Activated CD4-positive, alpha-beta T cell treated with anti-CD3 and anti-CD28 coated beads, Interleukin-2, Interleukin-6, amounts not matched to agents 100 ng/mL and 50 ng/mL, durations not matched to agents 16 hours and 8 hours (primary cell): ENCODE data around the gene TNIK.
A peak's percentile ranks its signal among the peaks of the same experiment; 100 is the strongest.

ENCODE experiments used
- DNase-seq: peaks from one replicate; pipeline ENCODE4 v3.0.0-alpha.2; 2020

Gene TNIK

GRCh38 chr3:171058058-171058457 is 402.1 kb downstream of the TNIK start:
- DNase-seq = no peak

GRCh38 chr3:171057072-171057471 is 403.1 kb downstream of the TNIK start:
- DNase-seq = no peak

- no peak for DNase-seq
Measured at GRCh38 chr3:171056528-171056927, 403.7 kb downstream of the TNIK start.

GRCh38 chr3:171055336-171056178 is 404.6 kb downstream of the TNIK start:
- no peak for DNase-seq

- no peak for DNase-seq
Measured at GRCh38 chr3:171054921-171055320, 405.3 kb downstream of the TNIK start.

- no peak for DNase-seq
Measured at GRCh38 chr3:171054231-171054630, 406.0 kb downstream of the TNIK start.

- DNase-seq = peak; percentile 62
Measured at GRCh38 chr3:171049861-171050444, 410.3 kb downstream of the TNIK start.

GRCh38 chr3:171046760-171047159 is 413.4 kb downstream of the TNIK start:
- no peak for DNase-seq

GRCh38 chr3:171044835-171045793 is 415.1 kb downstream of the TNIK start:
- DNase-seq = no peak

GRCh38 chr3:171044384-171044783 is 415.8 kb downstream of the TNIK start:
- DNase-seq = no peak

- no peak for DNase-seq
Measured at GRCh38 chr3:171039674-171040073, 420.5 kb downstream of the TNIK start.

GRCh38 chr3:171038342-171038741 is 421.9 kb downstream of the TNIK start:
- DNase-seq = no peak

- no peak for DNase-seq
Measured at GRCh38 chr3:171028779-171029232, 431.4 kb downstream of the TNIK start.

- peak; percentile 80 for DNase-seq
Measured at GRCh38 chr3:171028025-171028778, 432.0 kb downstream of the TNIK start.

GRCh38 chr3:171026597-171027293 is 433.5 kb downstream of the TNIK start, which contains the start of gene SLC2A2:
Gene SLC2A2 (minus strand): TSS chr3:171026720. CDS start chr3:171026670, 50 bp downstream.
- no peak for DNase-seq

- DNase-seq = no peak
Measured at GRCh38 chr3:171023566-171023965, 436.6 kb downstream of the TNIK start.

GRCh38 chr3:171021377-171021776 is 438.8 kb downstream of the TNIK start:
- DNase-seq = no peak

- peak; percentile 5 for DNase-seq
Measured at GRCh38 chr3:171018156-171018935, 441.9 kb downstream of the TNIK start.

- no peak for DNase-seq
Measured at GRCh38 chr3:171013822-171014748, 446.1 kb downstream of the TNIK start.

GRCh38 chr3:171011873-171012336 is 448.3 kb downstream of the TNIK start:
- DNase-seq = no peak
